Spleen (tissue), 11 donors: ENCODE measurements around the gene ANKFN1. TPM values are rescaled to one million over a fixed set of nuclear protein-coding genes. Genes with fewer than 3 reads are reported as not detected.
A peak's percentile ranks its signal among the peaks of the same experiment; 100 is the strongest.

Experiments
- DNase-seq: peaks from one replicate; pipeline ENCODE4 v3.0.0-alpha.2; 2020
- H3K27ac ChIP-seq, 8 donors: fragments of 200-600 bp; sonication (generic) in 7 of 8; 1 replicate in 4 of 8; 2 replicates in 4 of 8; pipeline versions ENCODE4 v1.5.0 to v1.8.0; 2016 to 2021; ENCODE audit warnings: inconsistent platforms in 4 of 8, mild to moderate bottlenecking in 4 of 8, moderate library complexity in 1 of 8
- H3K27me3 ChIP-seq, 7 donors: fragments of 200-600 bp; sonication (generic) in 6 of 7; replicated peaks in 1 of 7; 1 replicate in 4 of 7; 2 replicates in 3 of 7; pipeline versions ENCODE4 v1.5.0 to v1.8.0; 2016 to 2021; ENCODE audit warnings: inconsistent platforms in 3 of 7, mild to moderate bottlenecking in 1 of 7
- H3K36me3 ChIP-seq, 6 donors: fragments of 200-600 bp; sonication (generic) in 5 of 6; 1 replicate in 4 of 6; 2 replicates in 2 of 6; pipeline versions ENCODE4 v1.5.0 to v1.8.0; 2016 to 2021; ENCODE audit warnings: inconsistent platforms in 2 of 6
- H3K4me1 ChIP-seq, 6 donors: fragments of 200-600 bp; sonication (generic) in 5 of 6; 1 replicate in 3 of 6; 2 replicates in 3 of 6; pipeline versions ENCODE4 v1.5.0 to v1.8.0; 2016 to 2021; ENCODE audit warnings: inconsistent platforms in 3 of 6
- H3K4me3 ChIP-seq, 8 donors: fragments of 200-600 bp; sonication (generic) in 7 of 8; 1 replicate in 4 of 8; 2 replicates in 4 of 8; pipeline versions ENCODE4 v1.5.0 to v1.8.0; 2016 to 2021; ENCODE audit warnings: inconsistent platforms in 4 of 8, mild to moderate bottlenecking in 4 of 8, moderate library complexity in 2 of 8
- H3K9me3 ChIP-seq, 8 donors: fragments of 200-600 bp; sonication (generic) in 7 of 8; 1 replicate in 4 of 8; 2 replicates in 4 of 8; pipeline versions ENCODE4 v1.5.0 to v1.8.0; 2016 to 2021; ENCODE audit warnings: inconsistent platforms in 4 of 8
- POLR2A ChIP-seq, 3 donors: fragments of 450-650 bp; IDR thresholded peaks; one replicate each; pipeline ENCODE4 v1.5.1; 2017; ENCODE audit warnings: antibody characterized with exemption in 3 of 3, mild to moderate bottlenecking in 1 of 3
- POLR2AphosphoS5 ChIP-seq, 3 donors: sonication (generic); formaldehyde crosslinking; IDR thresholded peaks; one replicate each; pipeline ENCODE4 v1.5.1; 2017; ENCODE audit warnings: antibody characterized with exemption in 3 of 3
- WGBS, 5 donors: extraction: QIAGEN DNeasy Blood & Tissue Kit in 3 of 5; methylation state at CpG; one replicate each; pipeline versions ENCODE4 v1.1.5 to v1.1.7; 2013 to 2018; 5-methylcytosine and 5-hydroxymethylcytosine counted together
- intact Hi-C: fragments of 100-400 bp; cut with DNase I; formaldehyde crosslinking; loops from one replicate; pipeline ENCODE4 v1.15.0; 2023; ENCODE audit warnings: low total_unique reads
- polyA plus RNA-seq, 3 donors: library from polyadenylated mRNA; stranded (reverse); fragments of 200-250 nt; gene quantifications; one replicate each; pipeline ENCODE4 v1.2.1, GENCODE V29; 2013
- total RNA-seq, 7 donors: library from RNA; depleted of rRNA in 3 of 7; stranded (reverse); fragments of >200 nt in 3 of 7; fragmentation: NEBNext Ultra II Directional in 4 of 7; extraction: Animal tissue kit (Norgen Biotek cat#: 25700) in 4 of 7; gene quantifications; one replicate each; pipeline versions ENCODE4 v1.1.0 to v1.2.1, GENCODE V29; 2016 to 2021
- TF ChIP-seq, protein P1 (sequence below), 11 experiments: fragments of 200-600 bp in 7 of 11; fragments of 450-650 bp in 4 of 11; sonication (generic) in 4 of 11; IDR thresholded peaks in 8 of 11; conservative IDR thresholded peaks in 3 of 11; 1 replicate in 7 of 11; 2 replicates in 4 of 11; pipeline versions ENCODE4 v1.4.0 to v1.8.0; 2016 to 2021; ENCODE audit warnings: antibody characterized with exemption in 11 of 11, inconsistent platforms in 4 of 11, mild to moderate bottlenecking in 1 of 11
- donor health status: healthy with polysubstance abuse.
- donor health status: DM: no; HTN: no; CAD: no; lungs with moderate emphysema.
- donor health status: DM: no; HTN: no; CAD: no.
- donor health status: Bipolar disorder and iron deficiency.
- donor health status: healthy.
- donor health status: DM: no; HTN: no; CAD: no.
- donor health status: DM: yes; HTN: yes; CAD: no.

The ANKFN1 gene
- total and polyA plus RNA-seq, 10 donors, result 0.19 to 0.58 TPM; not detected in 8

GRCh38 chr17:56178203-56178602 lies 24.9 kb downstream of the ANKFN1 start:
- Histone ChIP-seq H3K4me3 (no peak overlapping the region), H3K27me3 (no peaks in the 10 kb centered on the region), H3K36me3 (no peaks in the 10 kb centered on the region), H3K4me1 (no peaks in the 10 kb centered on the region), H3K9me3 (no peaks in the 10 kb centered on the region), H3K27ac (no peak overlapping the region)
- no peak for DNase-seq
- intact Hi-C loops, result no loop called here
- TF ChIP-seq POLR2AphosphoS5 (IDR thresholded peaks at IDR 0.05) (no peak), POLR2A (IDR thresholded peaks at IDR 0.05) (no peak)
- TF ChIP-seq, protein P1, sequence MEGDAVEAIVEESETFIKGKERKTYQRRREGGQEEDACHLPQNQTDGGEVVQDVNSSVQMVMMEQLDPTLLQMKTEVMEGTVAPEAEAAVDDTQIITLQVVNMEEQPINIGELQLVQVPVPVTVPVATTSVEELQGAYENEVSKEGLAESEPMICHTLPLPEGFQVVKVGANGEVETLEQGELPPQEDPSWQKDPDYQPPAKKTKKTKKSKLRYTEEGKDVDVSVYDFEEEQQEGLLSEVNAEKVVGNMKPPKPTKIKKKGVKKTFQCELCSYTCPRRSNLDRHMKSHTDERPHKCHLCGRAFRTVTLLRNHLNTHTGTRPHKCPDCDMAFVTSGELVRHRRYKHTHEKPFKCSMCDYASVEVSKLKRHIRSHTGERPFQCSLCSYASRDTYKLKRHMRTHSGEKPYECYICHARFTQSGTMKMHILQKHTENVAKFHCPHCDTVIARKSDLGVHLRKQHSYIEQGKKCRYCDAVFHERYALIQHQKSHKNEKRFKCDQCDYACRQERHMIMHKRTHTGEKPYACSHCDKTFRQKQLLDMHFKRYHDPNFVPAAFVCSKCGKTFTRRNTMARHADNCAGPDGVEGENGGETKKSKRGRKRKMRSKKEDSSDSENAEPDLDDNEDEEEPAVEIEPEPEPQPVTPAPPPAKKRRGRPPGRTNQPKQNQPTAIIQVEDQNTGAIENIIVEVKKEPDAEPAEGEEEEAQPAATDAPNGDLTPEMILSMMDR (IDR thresholded peaks at IDR 0.05 in 8 of 11, conservative IDR thresholded peaks at IDR 0.05 in 3 of 11), result no peak
- 83 to 94% (median 85%) methylated on average over 5 of the region's 5 CpGs for WGBS, 5 donors

- WGBS, 5 donors, result 63 to 83% (median 78%) methylated on average over 1 of the region's 1 CpG
- H3K27ac ChIP-seq, result no peak overlapping the region
- intact Hi-C loops, result no loop called here
- no peak overlapping the region for H3K4me3 ChIP-seq
- no peaks in the 10 kb centered on the region for H3K36me3 ChIP-seq
- no peaks in the 10 kb centered on the region for H3K4me1 ChIP-seq
- H3K9me3 ChIP-seq, result no peaks in the 10 kb centered on the region
- DNase-seq, result no peak
- TF ChIP-seq, protein P1 (IDR thresholded peaks at IDR 0.05 in 8 of 11, conservative IDR thresholded peaks at IDR 0.05 in 3 of 11), result no peak
- no peak for TF ChIP-seq POLR2AphosphoS5 (IDR thresholded peaks at IDR 0.05)
- TF ChIP-seq POLR2A (IDR thresholded peaks at IDR 0.05), result no peak
- no peaks in the 10 kb centered on the region for H3K27me3 ChIP-seq
These were observed 28.8 kb downstream of the ANKFN1 start for GRCh38 chr17:56182081-56182480.

GRCh38 chr17:56184650-56185049 lies 31.4 kb downstream of the ANKFN1 start:
- intact Hi-C loops, result no loop called here

GRCh38 chr17:56185491-56186221 lies 32.4 kb downstream of the ANKFN1 start:
- 75 to 87% (median 78%) methylated on average over 6 of the region's 6 CpGs for WGBS, 5 donors
- TF ChIP-seq POLR2AphosphoS5 (IDR thresholded peaks at IDR 0.05) (no peak), POLR2A (IDR thresholded peaks at IDR 0.05) (no peak)
- TF ChIP-seq, protein P1 (IDR thresholded peaks at IDR 0.05 in 8 of 11, conservative IDR thresholded peaks at IDR 0.05 in 3 of 11), result no peak
- no peak overlapping the region for H3K4me3 ChIP-seq
- intact Hi-C loops, result no loop called here
- H3K9me3 ChIP-seq, result peaks cover 0 to 4% (median 0%) of the 10 kb centered on the region in 8 donors
- no peak overlapping the region for H3K27ac ChIP-seq
- H3K27me3 ChIP-seq, result no peaks in the 10 kb centered on the region
- no peaks in the 10 kb centered on the region for H3K36me3 ChIP-seq
- no peaks in the 10 kb centered on the region for H3K4me1 ChIP-seq
- no peak for DNase-seq

More at GRCh38 chr17:56184650-56185049, 31.4 kb downstream of the ANKFN1 start:
- no peaks in the 10 kb centered on the region for H3K36me3 ChIP-seq
- DNase-seq, result no peak
- H3K4me1 ChIP-seq, result no peaks in the 10 kb centered on the region
- TF ChIP-seq POLR2AphosphoS5 (IDR thresholded peaks at IDR 0.05), result peak in 1 of 3 donors; percentile 34
- TF ChIP-seq, protein P1 (IDR thresholded peaks at IDR 0.05 in 8 of 11, conservative IDR thresholded peaks at IDR 0.05 in 3 of 11), result no peak
- no peak overlapping the region for H3K27ac ChIP-seq
- H3K4me3 ChIP-seq, result no peak overlapping the region
- 59 to 64% (median 62%) methylated on average over 6 of the region's 6 CpGs for WGBS, 5 donors
- peaks cover 0 to 4% (median 0%) of the 10 kb centered on the region in 8 donors for H3K9me3 ChIP-seq
- H3K27me3 ChIP-seq, result no peaks in the 10 kb centered on the region
